Heart right ventricle (tissue), 16 donors: ENCODE measurements around the gene IFNL3. TPM values are rescaled to one million over a fixed set of nuclear protein-coding genes. Genes with fewer than 3 reads are reported as not detected.

ENCODE experiments used
- ATAC-seq, 8 donors: fragments of 200-7000 bp; cut with Tn5 transposase; one replicate each; pipeline ENCODE4 v1.9.1; 2020; ENCODE audit warnings: mild to moderate bottlenecking in 8 of 8, moderate library complexity in 8 of 8, moderate number of reproducible peaks in 1 of 8
- DNase-seq, 2 donors: peaks; one replicate each; pipeline ENCODE4 v3.0.0-alpha.2; 2020
- H3K27ac ChIP-seq, 10 donors: fragments of 200-600 bp; sonication (generic) in 2 of 10; one replicate each; pipeline versions ENCODE4 v1.5.0 to v1.8.0; 2020 to 2022; ENCODE audit warnings: mild to moderate bottlenecking in 3 of 10
- H3K27me3 ChIP-seq, 7 donors: fragments of 200-600 bp; one replicate each; pipeline ENCODE4 v1.8.0; 2021 to 2022; ENCODE audit warnings: mild to moderate bottlenecking in 2 of 7
- H3K36me3 ChIP-seq, 9 donors: fragments of 200-600 bp; sonication (generic) in 1 of 9; one replicate each; pipeline versions ENCODE4 v1.5.0 to v1.8.0; 2020 to 2022; ENCODE audit warnings: mild to moderate bottlenecking in 2 of 9
- H3K4me1 ChIP-seq, 9 donors: fragments of 200-600 bp; sonication (generic) in 1 of 9; one replicate each; pipeline versions ENCODE4 v1.5.0 to v1.8.0; 2020 to 2022; ENCODE audit warnings: mild to moderate bottlenecking in 4 of 9
- H3K4me3 ChIP-seq, 10 donors: fragments of 200-600 bp; sonication (generic) in 2 of 10; one replicate each; pipeline versions ENCODE4 v1.5.0 to v1.8.0; 2020 to 2022; ENCODE audit warnings: mild to moderate bottlenecking in 7 of 10, moderate library complexity in 2 of 10
- H3K9me3 ChIP-seq, 11 donors: fragments of 200-600 bp in 10 of 11; sonication (generic) in 2 of 11; one replicate each; pipeline versions ENCODE4 v1.5.0 to v1.8.0; 2013 to 2022; ENCODE audit warnings: mild to moderate bottlenecking in 2 of 11, control low read depth in 1 of 11, moderate library complexity in 1 of 11
- WGBS, 2 donors: extraction: QIAGEN DNeasy Blood & Tissue Kit; methylation state at CpG; one replicate each; pipeline ENCODE4 v1.1.7; 2013; ENCODE audit warnings: inconsistent platforms in 1 of 2; 5-methylcytosine and 5-hydroxymethylcytosine counted together
- intact Hi-C, 10 donors: fragments of 100-400 bp; cut with DNase I; formaldehyde crosslinking; loops; one replicate each; pipeline versions ENCODE4 v1.11.1 to v1.14.2; 2022
- polyA plus RNA-seq, 2 donors: library from polyadenylated mRNA; stranded (reverse); fragments of 200-250 nt; gene quantifications; one replicate each; pipeline ENCODE4 v1.2.3, GENCODE V29; 2013
- total RNA-seq, 10 donors: library from RNA; stranded (reverse); fragmentation: NEBNext Ultra II Directional in 3 of 10; extraction: Animal tissue kit (Norgen Biotek cat#: 25700) in 3 of 10; gene quantifications; one replicate each; pipeline versions ENCODE4 v1.2.1 to v1.2.4, GENCODE V29; 2021 to 2023
- TF ChIP-seq, protein P1 (sequence below), 9 donors: fragments of 200-600 bp; sonication (generic) in 2 of 9; IDR thresholded peaks; one replicate each; pipeline versions ENCODE4 v1.5.0 to v1.8.0; 2021 to 2022; ENCODE audit warnings: antibody characterized with exemption in 9 of 9, mild to moderate bottlenecking in 5 of 9, moderate library complexity in 1 of 9
- donor health status: Arrhythmogenic right ventricular cardiomyopathy.
- donor health status: ischemic (EF 13 %, LVEDD 7.1; RV severe dilation, severe dysfunction).
- donor health status: healthy with polysubstance abuse.
- donor health status: DM: no; HTN: yes; CAD: no.
- donor health status: DM: no; HTN: no; CAD: no.
- donor health status: ischemic (EF 25% LVEDD 6.9; RV normal size, moderate dysfunction).
- donor health status: ischemic (EF 25% LVEDD 5.7; RV mildly dilated, moderate dysfunction).
- donor health status: healthy.
- donor health status: DM: yes; HTN: yes; CAD: no.
- donor health status: Ischemic cardiomyopathy.
- donor health status: ischemic (EF 35%, LVEDD 5.7; RV mildly dilated, moderate dysfunction).
- donor health status: nonischemic (EF 11% LVEDD 7.7; RV severe dilation, severe dysfunction).
- donor health status: DM: yes; HTN: yes; CAD: no.
- donor health status: PGD.
- donor health status: ischemic (EF 29% LVEDD 5.4; RV normal size, mild dysfunction).
- donor health status: nonischemic (EF 23%, LVEDD 6.1; RV moderate dilation, normal function).

Gene IFNL3
- total and polyA plus RNA-seq, 12 donors = not detected

DNA sequence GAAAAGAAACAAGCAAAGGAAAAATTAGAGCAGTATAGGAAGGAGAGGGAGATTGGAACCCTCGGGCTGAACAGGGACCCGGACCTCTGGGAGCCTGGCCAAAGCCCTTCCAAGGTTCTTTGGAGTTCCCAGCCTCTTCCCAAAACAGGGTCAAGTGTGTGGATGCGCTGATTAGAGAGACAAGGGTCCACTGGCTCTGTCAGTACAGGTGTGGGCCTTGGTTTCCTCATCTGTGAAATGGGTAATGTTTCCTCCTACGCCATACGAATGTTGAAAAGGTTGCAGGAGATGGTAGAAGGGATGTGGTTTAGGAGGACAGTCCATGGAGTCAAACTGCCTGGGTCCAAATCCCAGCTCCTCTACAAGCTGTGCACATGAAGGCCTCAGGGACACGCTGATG lies 38.7 kb downstream of the IFNL3 start:
- Histone ChIP-seq H3K4me1 (no peaks in the 10 kb centered on the region), H3K27me3 (peaks cover 8 to 83% (median 66%) of the 10 kb centered on the region in 7 donors), H3K27ac (no peak overlapping the region), H3K9me3 (no peaks in the 10 kb centered on the region), H3K4me3 (no peak overlapping the region), H3K36me3 (no peaks in the 10 kb centered on the region)
- DNase-seq (no peak), ATAC-seq (no peak)
- TF ChIP-seq, protein P1, sequence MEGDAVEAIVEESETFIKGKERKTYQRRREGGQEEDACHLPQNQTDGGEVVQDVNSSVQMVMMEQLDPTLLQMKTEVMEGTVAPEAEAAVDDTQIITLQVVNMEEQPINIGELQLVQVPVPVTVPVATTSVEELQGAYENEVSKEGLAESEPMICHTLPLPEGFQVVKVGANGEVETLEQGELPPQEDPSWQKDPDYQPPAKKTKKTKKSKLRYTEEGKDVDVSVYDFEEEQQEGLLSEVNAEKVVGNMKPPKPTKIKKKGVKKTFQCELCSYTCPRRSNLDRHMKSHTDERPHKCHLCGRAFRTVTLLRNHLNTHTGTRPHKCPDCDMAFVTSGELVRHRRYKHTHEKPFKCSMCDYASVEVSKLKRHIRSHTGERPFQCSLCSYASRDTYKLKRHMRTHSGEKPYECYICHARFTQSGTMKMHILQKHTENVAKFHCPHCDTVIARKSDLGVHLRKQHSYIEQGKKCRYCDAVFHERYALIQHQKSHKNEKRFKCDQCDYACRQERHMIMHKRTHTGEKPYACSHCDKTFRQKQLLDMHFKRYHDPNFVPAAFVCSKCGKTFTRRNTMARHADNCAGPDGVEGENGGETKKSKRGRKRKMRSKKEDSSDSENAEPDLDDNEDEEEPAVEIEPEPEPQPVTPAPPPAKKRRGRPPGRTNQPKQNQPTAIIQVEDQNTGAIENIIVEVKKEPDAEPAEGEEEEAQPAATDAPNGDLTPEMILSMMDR (IDR thresholded peaks at IDR 0.05) = no peak
- 89 to 91% methylated on average over 6 of the region's 6 CpGs for WGBS, 2 donors
- intact Hi-C loops = no loop called here

DNA sequence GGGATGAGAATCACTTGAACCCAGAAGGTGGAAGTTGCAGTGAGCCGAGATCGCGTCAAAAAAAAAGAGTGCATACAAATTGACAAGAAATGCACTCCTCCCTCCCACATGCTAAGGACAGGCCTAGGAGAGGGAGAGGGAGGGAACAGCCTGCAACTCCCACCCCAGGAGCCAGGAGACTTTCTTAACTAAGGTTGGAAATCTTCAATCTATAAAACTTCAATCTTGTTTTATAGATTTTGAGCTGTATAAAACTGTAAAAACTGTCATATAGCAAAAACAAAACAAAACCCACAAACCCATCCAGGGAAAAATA lies 39.4 kb downstream of the IFNL3 start:
- no peaks in the 10 kb centered on the region for H3K4me1 ChIP-seq
- ATAC-seq (no peak), DNase-seq (no peak)
- intact Hi-C loops = no loop called here
- peaks cover 8 to 88% (median 74%) of the 10 kb centered on the region in 7 donors for H3K27me3 ChIP-seq
- TF ChIP-seq, protein P1 (IDR thresholded peaks at IDR 0.05) = no peak
- no peak overlapping the region for H3K4me3 ChIP-seq
- 66 to 79% methylated on average over 3 of the region's 3 CpGs for WGBS, 2 donors
- no peaks in the 10 kb centered on the region for H3K36me3 ChIP-seq
- H3K9me3 ChIP-seq = no peaks in the 10 kb centered on the region
- no peak overlapping the region for H3K27ac ChIP-seq

DNA sequence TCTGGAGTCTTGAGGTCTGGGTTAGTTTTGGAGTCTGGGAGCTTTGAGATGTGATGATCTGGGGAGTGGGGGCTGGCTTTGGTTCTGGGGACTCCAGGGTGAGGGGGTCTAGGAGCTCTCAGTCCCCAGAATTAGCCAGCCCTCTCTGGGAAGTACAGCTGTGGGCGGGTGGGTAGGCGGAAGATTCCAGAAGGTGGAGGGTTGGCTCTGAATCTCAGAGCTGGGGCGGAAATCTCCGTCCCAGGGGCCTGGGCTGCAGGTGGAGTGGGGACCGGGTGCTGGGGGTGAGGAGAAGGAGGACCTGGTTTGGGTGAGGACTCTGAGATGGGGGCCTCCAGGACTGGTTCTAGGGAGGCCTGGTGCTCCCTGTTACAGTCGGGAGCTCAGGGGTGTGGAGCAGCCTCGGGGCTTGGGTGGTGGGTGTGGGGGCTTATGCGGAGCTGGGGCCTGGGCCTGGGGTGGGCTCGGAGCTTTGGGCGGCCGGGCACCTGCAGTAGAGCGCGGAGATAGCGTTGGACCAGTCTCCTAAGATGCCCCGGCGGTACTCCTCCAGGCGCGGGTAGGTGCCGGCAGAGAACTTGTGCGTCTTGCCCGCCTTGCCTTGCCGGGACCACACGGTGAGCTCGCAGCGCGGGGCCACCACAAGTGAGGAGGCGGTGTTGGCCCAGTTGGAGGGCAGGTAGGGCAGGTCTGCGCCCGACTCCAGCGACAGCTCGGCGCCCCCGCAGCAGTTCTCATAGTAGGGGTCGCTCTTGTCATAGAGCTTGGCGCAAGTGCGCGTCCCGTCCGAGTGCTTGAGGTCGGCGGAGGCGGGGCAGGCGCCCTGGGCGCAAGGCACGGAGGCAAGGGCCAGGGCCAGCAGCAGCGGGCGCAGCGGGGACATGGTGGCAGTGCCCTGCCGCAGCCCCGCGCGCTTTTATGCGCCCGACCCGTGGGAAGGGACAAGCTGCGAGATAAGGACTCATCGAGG lies 41.1 kb downstream of the IFNL3 start, which contains the start of gene SYCN:
TSS of gene SYCN (minus strand) at position 892 of the 970 bp plus-strand sequence. CDS start at position 883, 9 bp downstream.
- DNase-seq = no peak
- Histone ChIP-seq H3K27ac (no peak within 1 kb of the TSS), H3K36me3 (no peaks in the 10 kb centered on the region), H3K27me3 (peaks cover 8 to 99% (median 91%) of the 10 kb centered on the region in 7 donors), H3K4me3 (no peak within 1 kb of the TSS), H3K4me1 (no peaks in the 10 kb centered on the region), H3K9me3 (no peaks in the 10 kb centered on the region)
- intact Hi-C loops = no loop called here
- 19 to 20% methylated on average over 57 of the region's 57 CpGs for WGBS, 2 donors
- TF ChIP-seq, protein P1 (IDR thresholded peaks at IDR 0.05) = no peak
- ATAC-seq = no peak

DNA sequence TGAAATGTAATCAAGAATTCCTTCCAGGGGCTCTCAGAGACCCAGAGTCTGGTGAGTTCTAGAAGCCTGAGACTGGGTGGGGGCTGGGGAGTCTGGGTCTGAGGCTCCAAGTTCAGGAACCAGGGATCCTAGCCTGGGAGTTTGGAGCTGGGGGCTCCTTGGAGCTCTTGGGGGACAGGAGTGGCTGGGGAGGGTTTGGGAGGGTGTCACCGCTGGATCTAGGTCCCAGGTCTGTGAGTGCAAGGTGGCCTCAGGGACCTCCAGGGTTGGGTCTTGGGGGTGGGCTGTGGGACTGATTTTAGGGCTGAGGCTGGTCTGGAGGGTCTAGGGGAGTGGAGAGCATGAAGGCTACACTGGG lies 41.8 kb downstream of the IFNL3 start:
- H3K27me3 ChIP-seq = peaks cover 8 to 99% (median 93%) of the 10 kb centered on the region in 7 donors
- intact Hi-C loops = no loop called here

More for the DNA sequence above, 41.8 kb downstream of the IFNL3 start:
- 80 to 97% methylated on average over 1 of the region's 1 CpG for WGBS, 2 donors
- no peaks in the 10 kb centered on the region for H3K36me3 ChIP-seq
- no peaks in the 10 kb centered on the region for H3K9me3 ChIP-seq
- TF ChIP-seq, protein P1 (IDR thresholded peaks at IDR 0.05) = no peak
- no peak for DNase-seq
- no peak overlapping the region for H3K4me3 ChIP-seq
- H3K4me1 ChIP-seq = no peaks in the 10 kb centered on the region
- no peak overlapping the region for H3K27ac ChIP-seq
- no peak for ATAC-seq
